ENCODE results near the gene GUCD1. TPM values are rescaled to one million over a fixed set of nuclear protein-coding genes. Genes with fewer than 3 reads are reported as not detected.

GUCD1 gene
- total and polyA plus RNA-seq, 2 of the 13 experiments (the other 11 are each of a cell fraction or from before 2014, with no cell fraction given): 128 to 245 TPM

GRCh38 chr22:24593559-24593835 is 38.6 kb upstream of the GUCD1 start (continued):
- TF ChIP-seq ARNT2 (CRISPR knock-in tag; IDR thresholded peaks at IDR 0.05; ENCODE audit: low read depth): 0 out of 2 replicates have a peak, but pooled peaks have one; percentile 12
- 0 out of 2 replicates have a peak, but pooled peaks have one; percentile 4 for TF ChIP-seq THAP9 (CRISPR knock-in tag; IDR thresholded peaks at IDR 0.05; ENCODE audit: borderline replicate concordance)
- 0 out of 2 replicates have a peak, but pooled peaks have one; percentile 9 for TF ChIP-seq ZBTB14 (CRISPR knock-in tag; IDR thresholded peaks at IDR 0.05)
- peak; percentile 41; the same call in 1 of the 2 replicates for TF ChIP-seq ZNF746 (CRISPR knock-in tag; IDR thresholded peaks at IDR 0.05)
- TF ChIP-seq NR2C2 (CRISPR knock-in tag; IDR thresholded peaks at IDR 0.05; ENCODE audit: borderline replicate concordance): peak; percentile 22; the same call in 1 of the 2 replicates
- TF ChIP-seq ZNF703 (CRISPR knock-in tag; IDR thresholded peaks at IDR 0.05; ENCODE audit: borderline replicate concordance): 0 out of 2 replicates have a peak, but pooled peaks have one; percentile 39
- 0 out of 2 replicates have a peak, but pooled peaks have one; percentile 34 for TF ChIP-seq ETS1 (CRISPR knock-in tag; IDR thresholded peaks at IDR 0.05)
- TF ChIP-seq SPEN (CRISPR knock-in tag; IDR thresholded peaks at IDR 0.05; ENCODE audit: low read depth): 0 out of 2 replicates have a peak, but pooled peaks have one; percentile 8
- peak; percentile 66 for TF ChIP-seq ZGPAT (CRISPR knock-in tag; IDR thresholded peaks at IDR 0.05)
- 0 out of 2 replicates have a peak, but pooled peaks have one; percentile 18 for TF ChIP-seq ZNF335 (CRISPR knock-in tag; IDR thresholded peaks at IDR 0.05)
- TF ChIP-seq CHD4 (IDR thresholded peaks at IDR 0.05; ENCODE audit: borderline replicate concordance, low read length): 0 out of 2 replicates have a peak, but pooled peaks have one; percentile 63
- peak; percentile 2; the same call in 1 of the 2 replicates for TF ChIP-seq ZNF598 (CRISPR knock-in tag; IDR thresholded peaks at IDR 0.05; ENCODE audit: borderline replicate concordance)
